HepG2 (cell line): ENCODE measurements around the gene MILR1. TPM values are rescaled to one million over a fixed set of nuclear protein-coding genes. Genes with fewer than 3 reads are reported as not detected.

Experiments
- ATAC-seq: fragments of 200-7000 bp; cut with Tn5 transposase; 3 replicates; pipeline ENCODE4 v1.9.1; 2020; ENCODE audit warnings: mild to moderate bottlenecking, moderate library complexity
- BruUV-seq: library from RNA; stranded (reverse); fragments of 400-500 nt; replicated peaks from 2 replicates; lab custom pipeline; 2021; lab: Mats Ljungman, UMichigan
- CTCF ChIA-PET: fragments of 300-600 bp; formaldehyde crosslinking; extraction: SDS; loops from one replicate; lab custom pipeline; 2021; ENCODE audit warnings: low total read pairs, inconsistent platforms, low intra/inter-chr PET ratio; lab: Yijun Ruan, JAX
- POLR2A ChIA-PET: fragments of 350-600 bp; sonication (Branson Sonifier 250); formaldehyde crosslinking; loops from one replicate; lab custom pipeline; 2020; ENCODE audit warnings: antibody characterized with exemption, inconsistent platforms; lab: Yijun Ruan, JAX
- DNase-seq: peaks from one replicate; pipeline ENCODE4 v3.0.0-alpha.2; 2015; ENCODE audit warnings: low spot score
- FAIRE-seq: peaks from 3 replicates; lab custom pipeline; 2011; peaks lifted over from hg19 to GRCh38; lab: Jason Lieb, UNC
- H2AFZ ChIP-seq: one replicate; pipeline ENCODE4 v1.6.1; 2011; ENCODE audit warnings: low read length, inconsistent platforms
- H3K27ac ChIP-seq: fragments of 300-600 bp; 3 replicates; pipeline ENCODE4 v1.8.0; 2011; ENCODE audit warnings: mixed run types, mild to moderate bottlenecking, mixed read lengths, low read length, inconsistent platforms; ENCODE audit not compliant: insufficient read depth; ENCODE audit errors: extremely low read length
- H3K27me3 ChIP-seq, 2 experiments: fragments of 200-600 bp in 1 of 2; 2 replicates in 1 of 2; 3 replicates in 1 of 2; pipeline versions ENCODE4 v1.6.0 to v1.8.0; 2011; ENCODE audit warnings: low read length in 2 of 2, mild to moderate bottlenecking in 2 of 2, moderate library complexity in 2 of 2, inconsistent platforms in 1 of 2; ENCODE audit not compliant: insufficient read depth in 2 of 2, control insufficient read depth in 1 of 2
- H3K36me3 ChIP-seq, 2 experiments: fragments of 200-600 bp in 1 of 2; replicated peaks in 1 of 2; 2 replicates in 1 of 2; 3 replicates in 1 of 2; pipeline versions ENCODE4 v1.5.1 to v1.8.0; 2011; ENCODE audit warnings: low read length in 2 of 2, inconsistent platforms in 1 of 2; ENCODE audit not compliant: insufficient read depth in 2 of 2, control insufficient read depth in 1 of 2
- H3K4me1 ChIP-seq: 2 replicates; pipeline ENCODE4 v1.5.1; 2012; ENCODE audit warnings: low read length, inconsistent platforms; ENCODE audit not compliant: insufficient read depth
- H3K4me2 ChIP-seq: 2 replicates; pipeline ENCODE4 v1.6.0; 2011; ENCODE audit warnings: low read depth, low read length, inconsistent platforms
- H3K4me3 ChIP-seq, 3 experiments: fragments of 200-600 bp in 1 of 3; sonication (generic), shearing (Covaris generic) in 1 of 3; replicated peaks in 1 of 3; 2 replicates each; pipeline ENCODE4 v1.5.1; 2011 to 2016; ENCODE audit warnings: low read length in 3 of 3, inconsistent platforms in 2 of 3, low read depth in 2 of 3, mild to moderate bottlenecking in 2 of 3, control low read depth in 1 of 3, mixed read lengths in 1 of 3; ENCODE audit not compliant: insufficient read depth in 1 of 3
- H3K79me2 ChIP-seq: one replicate; pipeline ENCODE4 v1.6.1; 2011; ENCODE audit warnings: low read length, inconsistent platforms; ENCODE audit not compliant: insufficient read depth
- H3K9ac ChIP-seq: 2 replicates; pipeline ENCODE4 v1.6.0; 2011; ENCODE audit warnings: mild to moderate bottlenecking, low read depth, low read length, inconsistent platforms; ENCODE audit not compliant: insufficient read depth
- H3K9me3 ChIP-seq: 2 replicates; pipeline ENCODE4 v1.5.1; 2012; ENCODE audit warnings: mild to moderate bottlenecking, low read length
- H4K20me1 ChIP-seq: 2 replicates; pipeline ENCODE4 v1.6.0; 2011; ENCODE audit warnings: inconsistent platforms, mild to moderate bottlenecking, low read length, moderate library complexity; ENCODE audit not compliant: insufficient read depth
- ARID3A ChIP-seq: IDR thresholded peaks from 2 replicates; pipeline ENCODE4 v1.6.1; 2012; ENCODE audit warnings: low read depth, low read length, improper control_type of control experiment
- ATF7 ChIP-seq, 2 experiments: fragments of 450-650 bp in 1 of 2; sonication (generic) in 1 of 2; formaldehyde crosslinking in 1 of 2; IDR thresholded peaks; 2 replicates each; pipeline versions ENCODE4 v1.4.0 to v1.6.1; 2016 to 2020; ENCODE audit warnings: antibody characterized with exemption in 1 of 2, mild to moderate bottlenecking in 1 of 2, missing genetic modification reagents in 1 of 2
- CEBPB ChIP-seq: IDR thresholded peaks from 2 replicates; pipeline ENCODE4 v1.6.1; 2011; ENCODE audit warnings: low read depth, low read length, improper control_type of control experiment, borderline replicate concordance
- CEBPG ChIP-seq: IDR thresholded peaks from 2 replicates; pipeline ENCODE4 v1.6.1; 2016
- ETV6 ChIP-seq: sonication (generic); formaldehyde crosslinking; conservative IDR thresholded peaks from 2 replicates; pipeline ENCODE4 v1.4.0; 2020; ENCODE audit warnings: missing genetic modification reagents
- FOXO1 ChIP-seq: sonication (generic); formaldehyde crosslinking; IDR thresholded peaks from 2 replicates; pipeline ENCODE4 v1.4.0; 2020; ENCODE audit warnings: missing genetic modification reagents
- SOX5 ChIP-seq: IDR thresholded peaks from 2 replicates; pipeline ENCODE4 v1.6.1; 2016; ENCODE audit warnings: borderline replicate concordance
- STAG1 ChIP-seq: sonication (generic); formaldehyde crosslinking; IDR thresholded peaks from 2 replicates; pipeline ENCODE4 v1.4.0; 2020; ENCODE audit warnings: missing genetic modification reagents
- ZBTB10 ChIP-seq: sonication (generic); formaldehyde crosslinking; IDR thresholded peaks from 2 replicates; pipeline ENCODE4 v1.4.0; 2020; ENCODE audit warnings: missing genetic modification reagents, borderline replicate concordance
- ZFP37 ChIP-seq: sonication (generic); formaldehyde crosslinking; IDR thresholded peaks from 2 replicates; pipeline ENCODE4 v1.4.0; 2020; ENCODE audit warnings: missing genetic modification reagents, borderline replicate concordance
- ZNF556 ChIP-seq: sonication (generic); formaldehyde crosslinking; IDR thresholded peaks from 2 replicates; pipeline ENCODE4 v1.4.0; 2020; ENCODE audit warnings: mild to moderate bottlenecking, missing genetic modification reagents, borderline replicate concordance
- WGBS: methylation state at CpG from one replicate; pipeline ENCODE4 v1.1.6; 2017; ENCODE audit warnings: low lambda C conversion rate; 5-methylcytosine and 5-hydroxymethylcytosine counted together
- in situ Hi-C: cut with HindIII; loops from 2 replicates; pipeline ENCODE4 v1.10.0; 2017; ENCODE audit warnings: low pct_unique_long_range_greater_than_20kb; ENCODE audit not compliant: extremely low pct_ligation_motif_present
- intact Hi-C: fragments of 100-400 bp; cut with micrococcal nuclease; formaldehyde crosslinking; loops from one replicate; pipeline ENCODE4 v1.10.0; 2022; ENCODE audit not compliant: unreplicated experiment
- polyA plus RNA-seq, 8 experiments: library from polyadenylated mRNA; depleted of rRNA in 3 of 8; stranded (reverse) in 7 of 8; unstranded in 1 of 8; fragments of >200 nt; fragmentation: Illumina TruSeq in 4 of 8; extraction: Trizol in 4 of 8; gene quantifications; 2 replicates each; pipeline versions ENCODE4 v1.2.1 to v1.2.3, GENCODE V29; 2011 to 2016; ENCODE audit warnings: low read depth in 4 of 8, missing spikeins in 1 of 8, mixed read lengths in 1 of 8; ENCODE audit not compliant: insufficient read depth in 1 of 8
- total RNA-seq, 5 experiments: library from RNA; depleted of rRNA; stranded (reverse); fragments of >200 nt; fragmentation: Illumina TruSeq; extraction: Trizol; gene quantifications; 2 replicates each; pipeline ENCODE4 v1.2.3, GENCODE V29; 2016; ENCODE audit warnings: low read depth in 1 of 5

Gene MILR1
- total and polyA plus RNA-seq, 2 of the 13 experiments (the other 11 are each of a cell fraction or from before 2014, with no cell fraction given), result 0.27 to 1.7 TPM

- TF ChIP-seq ZBTB10 (CRISPR knock-in tag), result no peak
- TF ChIP-seq SOX5, result no peak
- TF ChIP-seq ZFP37 (CRISPR knock-in tag), result no peak
- TF ChIP-seq ARID3A, result peak; percentile 71; the same call in 1 of the 2 replicates
- TF ChIP-seq CEBPG (CRISPR knock-in tag), result peak; percentile 74
- TF ChIP-seq STAG1 (CRISPR knock-in tag), result no peak
Observed at GRCh38 chr17:64492481-64493109, 43.7 kb downstream of the MILR1 start (continued).

- Histone ChIP-seq H3K4me2 (peak overlapping the region; percentile 66), H3K36me3 (peaks cover 10 to 29% of the 10 kb centered on the region in 2 experiments)
- in situ Hi-C loops, result loop anchor here (5.0 to 10.0 kb wide), 2 partner anchors 72 to 189 kb away; no protein-coding TSS in a partner anchor
Observed at GRCh38 chr17:64494121-64494520, 45.2 kb downstream of the MILR1 start.

More at GRCh38 chr17:64494121-64494520, 45.2 kb downstream of the MILR1 start:
- no peak for DNase-seq
- Histone ChIP-seq H3K9me3 (no peaks in the 10 kb centered on the region), H3K79me2 (peaks cover 33% of the 10 kb centered on the region), H3K9ac (peak overlapping the region; percentile 11; the same call in 1 of the 2 replicates), H2AFZ (no peak overlapping the region), H3K27ac (no peak overlapping the region), H3K4me1 (peaks cover 45% of the 10 kb centered on the region), H4K20me1 (peaks cover 5% of the 10 kb centered on the region; the same call in 1 of the 2 replicates), H3K27me3 (no peaks in the 10 kb centered on the region; a peak in 1 of 5 replicates), H3K4me3 (peak overlapping the region in 1 of 3 experiments; percentile 17; a peak in 1 of 6 replicates)
- intact Hi-C loops, result loop anchor here (10.0 kb wide), 2 partner anchors 169 to 339 kb away; no protein-coding TSS in a partner anchor
- TF ChIP-seq ATF7 (IDR thresholded peaks at IDR 0.05) (peak; percentile 77), ATF7 (CRISPR knock-in tag; IDR thresholded peaks at IDR 0.05) (no peak), ETV6 (CRISPR knock-in tag) (no peak), ZNF556 (CRISPR knock-in tag) (no peak), FOXO1 (CRISPR knock-in tag) (no peak), CEBPB (peak; percentile 56; the same call in 1 of the 2 replicates)
- CTCF ChIA-PET, result no interaction called here
- no peak for FAIRE-seq
- no TSS peak for BruUV-seq
- 98% methylated on average over 2 of the region's 2 CpGs for WGBS
- no peak for ATAC-seq
- POLR2A ChIA-PET, result interaction anchor here (7.3 kb wide), 1 partner anchor 12 kb away, joined by 202 read pairs; the partner anchor contains the start of genes CEP95 and DDX5
